RWPE2 (cell line): ENCODE data around the gene MRPL22.
A peak's percentile ranks its signal among the peaks of the same experiment; 100 is the strongest.

Experiments used
- ATAC-seq: fragments of 200-7000 bp; cut with Tn5 transposase; 3 replicates; pipeline ENCODE4 v1.9.1; 2021; ENCODE audit warnings: low read depth
- DNase-seq: peaks from one replicate; pipeline ENCODE4 v3.0.0-alpha.2; 2020; ENCODE audit warnings: low spot score
- H3K27ac ChIP-seq: fragments of 450-650 bp; 2 replicates; pipeline ENCODE4 v1.5.1; 2017; ENCODE audit warnings: mild to moderate bottlenecking; ENCODE audit not compliant: poor library complexity, severe bottlenecking
- H3K27me3 ChIP-seq: fragments of 250-450 bp; sonication (Bioruptor Pico); 2 replicates; pipeline ENCODE4 v1.5.1; 2021; ENCODE audit warnings: mild to moderate bottlenecking, moderate library complexity; ENCODE audit not compliant: insufficient read depth, poor library complexity, severe bottlenecking
- H3K36me3 ChIP-seq: fragments of 250-450 bp; sonication (Bioruptor Pico); 2 replicates; pipeline ENCODE4 v1.5.1; 2020; ENCODE audit warnings: low read depth, mild to moderate bottlenecking, moderate library complexity
- H3K4me1 ChIP-seq: fragments of 250-450 bp; sonication (Bioruptor Pico); 2 replicates; pipeline ENCODE4 v1.5.1; 2021; ENCODE audit warnings: mild to moderate bottlenecking, moderate library complexity; ENCODE audit not compliant: insufficient read depth, poor library complexity, severe bottlenecking
- H3K4me3 ChIP-seq: fragments of 250-450 bp; sonication (Bioruptor Pico); 2 replicates; pipeline ENCODE4 v1.5.1; 2021; ENCODE audit warnings: mild to moderate bottlenecking, moderate library complexity; ENCODE audit not compliant: severe bottlenecking
- H3K9me3 ChIP-seq: fragments of 250-450 bp; sonication (Bioruptor Pico); 2 replicates; pipeline ENCODE4 v1.5.1; 2021; ENCODE audit warnings: mild to moderate bottlenecking, moderate library complexity; ENCODE audit not compliant: severe bottlenecking
- TF ChIP-seq, protein P1 (sequence below): fragments of 450-650 bp; IDR thresholded peaks from one replicate; pipeline ENCODE4 v1.5.1; 2017; ENCODE audit warnings: mild to moderate bottlenecking, moderate library complexity; ENCODE audit not compliant: poor library complexity, severe bottlenecking

The MRPL22 gene

DNA sequence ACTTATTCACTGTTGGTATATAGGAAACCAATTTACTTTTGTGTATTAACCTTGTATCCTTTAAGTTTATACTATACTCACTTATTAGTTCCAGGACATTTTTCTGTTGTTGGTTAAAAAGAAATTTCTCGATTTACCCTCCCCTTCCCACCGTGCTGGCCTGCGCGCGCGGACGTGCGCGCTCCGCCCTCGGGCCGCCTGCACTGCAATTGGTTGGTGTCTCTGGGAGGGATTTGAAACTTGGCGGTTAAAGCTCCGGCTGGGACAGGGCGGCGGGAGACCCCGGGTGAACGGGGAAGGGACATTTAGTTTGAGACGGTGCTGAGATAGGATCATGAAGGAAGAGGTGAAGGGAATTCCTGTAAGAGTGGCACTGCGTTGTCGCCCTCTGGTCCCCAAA is 72.7 kb downstream of the MRPL22 start, which contains the start of gene KIF4B:
Gene KIF4B, plus strand, starts transcription at position 230 of the 400 bp plus-strand sequence. Its CDS starts 105 bp downstream, at position 335.
- Histone ChIP-seq H3K36me3 (no peaks in the 10 kb centered on the region), H3K9me3 (no peaks in the 10 kb centered on the region), H3K27ac (no peak within 1 kb of the TSS), H3K27me3 (no peaks in the 10 kb centered on the region), H3K4me3 (no peak within 1 kb of the TSS), H3K4me1 (no peaks in the 10 kb centered on the region)
- no peak for ATAC-seq
- DNase-seq, result no peak
- TF ChIP-seq, protein P1, sequence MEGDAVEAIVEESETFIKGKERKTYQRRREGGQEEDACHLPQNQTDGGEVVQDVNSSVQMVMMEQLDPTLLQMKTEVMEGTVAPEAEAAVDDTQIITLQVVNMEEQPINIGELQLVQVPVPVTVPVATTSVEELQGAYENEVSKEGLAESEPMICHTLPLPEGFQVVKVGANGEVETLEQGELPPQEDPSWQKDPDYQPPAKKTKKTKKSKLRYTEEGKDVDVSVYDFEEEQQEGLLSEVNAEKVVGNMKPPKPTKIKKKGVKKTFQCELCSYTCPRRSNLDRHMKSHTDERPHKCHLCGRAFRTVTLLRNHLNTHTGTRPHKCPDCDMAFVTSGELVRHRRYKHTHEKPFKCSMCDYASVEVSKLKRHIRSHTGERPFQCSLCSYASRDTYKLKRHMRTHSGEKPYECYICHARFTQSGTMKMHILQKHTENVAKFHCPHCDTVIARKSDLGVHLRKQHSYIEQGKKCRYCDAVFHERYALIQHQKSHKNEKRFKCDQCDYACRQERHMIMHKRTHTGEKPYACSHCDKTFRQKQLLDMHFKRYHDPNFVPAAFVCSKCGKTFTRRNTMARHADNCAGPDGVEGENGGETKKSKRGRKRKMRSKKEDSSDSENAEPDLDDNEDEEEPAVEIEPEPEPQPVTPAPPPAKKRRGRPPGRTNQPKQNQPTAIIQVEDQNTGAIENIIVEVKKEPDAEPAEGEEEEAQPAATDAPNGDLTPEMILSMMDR, result no peak

DNA sequence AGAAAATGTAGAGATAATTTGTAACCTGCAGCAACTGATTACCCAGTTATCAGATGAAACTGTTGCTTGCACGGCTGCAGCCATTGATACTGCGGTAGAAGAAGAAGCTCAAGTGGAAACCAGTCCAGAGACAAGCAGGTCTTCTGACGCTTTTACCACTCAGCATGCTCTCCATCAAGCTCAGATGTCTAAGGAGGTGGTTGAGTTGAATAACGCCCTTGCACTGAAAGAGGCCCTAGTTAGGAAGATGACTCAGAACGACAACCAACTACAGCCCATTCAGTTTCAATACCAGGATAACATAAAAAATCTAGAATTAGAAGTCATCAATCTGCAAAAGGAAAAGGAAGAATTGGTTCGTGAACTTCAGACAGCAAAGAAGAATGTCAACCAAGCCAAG is 74.4 kb downstream of the MRPL22 start:
- Histone ChIP-seq H3K36me3 (no peaks in the 10 kb centered on the region), H3K27ac (no peak overlapping the region), H3K4me1 (no peaks in the 10 kb centered on the region), H3K4me3 (no peak overlapping the region), H3K27me3 (no peaks in the 10 kb centered on the region), H3K9me3 (no peaks in the 10 kb centered on the region)
- TF ChIP-seq, protein P1, result no peak
- no peak for ATAC-seq
- no peak for DNase-seq

DNA sequence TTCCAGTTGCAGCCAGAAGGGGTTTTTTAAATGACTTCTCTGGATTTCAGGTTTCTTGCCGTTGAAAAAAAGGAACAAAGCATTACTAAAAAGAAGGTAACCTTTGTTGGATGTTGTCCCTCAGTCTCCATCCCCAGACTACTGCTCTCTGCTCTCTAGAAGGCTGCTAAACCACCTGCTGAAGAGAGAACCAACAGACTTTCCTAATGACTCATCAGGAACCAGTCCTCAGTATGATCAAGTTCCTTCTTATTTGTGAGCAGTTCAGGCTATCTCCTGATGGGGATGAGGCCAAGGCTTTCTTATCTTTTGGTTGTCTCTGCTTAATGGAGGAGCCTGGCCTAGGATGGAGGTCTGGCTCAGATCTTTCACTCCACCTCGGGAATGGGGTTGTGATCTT is 76.7 kb downstream of the MRPL22 start:
- TF ChIP-seq, protein P1, result no peak
- Histone ChIP-seq H3K4me1 (no peaks in the 10 kb centered on the region), H3K9me3 (no peaks in the 10 kb centered on the region), H3K27ac (no peak overlapping the region), H3K36me3 (no peaks in the 10 kb centered on the region), H3K4me3 (no peak overlapping the region), H3K27me3 (no peaks in the 10 kb centered on the region)
- ATAC-seq, result peak; percentile 67
- DNase-seq, result no peak
